ENCODE results near the gene GXYLT2.

GRCh38 chr3:73009750-73010149 is 121.9 kb downstream of the GXYLT2 start:
- TF ChIP-seq POLR2A (IDR thresholded peaks at IDR 0.05; ENCODE audit: low read depth, low read length): no peak
- no peak for TF ChIP-seq TAF1 (IDR thresholded peaks at IDR 0.05; ENCODE audit: low read depth, low read length)

Measured in GM12891 (cell line).